Measurements from ENCODE around the gene CDK5RAP2. TPM values are rescaled to one million over a fixed set of nuclear protein-coding genes. Genes with fewer than 3 reads are reported as not detected.

The CDK5RAP2 gene
- total and polyA plus RNA-seq, 10 of the 15 experiments (the other 5 are each of a cell fraction or from before 2014, with no cell fraction given) = 16.2 to 53.5 (median 34.5) TPM

GRCh38 chr9:120432600-120432999 is 147.4 kb downstream of the CDK5RAP2 start:
- Histone ChIP-seq H2AFZ (ENCODE audit: control insufficient read depth, low read depth, low read length) (no peak overlapping the region), H4K20me1 (ENCODE audit: control insufficient read depth, insufficient read depth) (no peaks in the 10 kb centered on the region), H3K9ac (ENCODE audit: control insufficient read depth, insufficient read depth, low read length) (no peak overlapping the region), H3K4me3 (no peak overlapping the region), H3K4me1 (ENCODE audit: control insufficient read depth, insufficient read depth, low read length) (no peaks in the 10 kb centered on the region), H3K9me3 (replicated peaks; ENCODE audit: control insufficient read depth, insufficient read depth, low read length) (no peaks in the 10 kb centered on the region), H3K27me3 (replicated peaks in 1 of 2; ENCODE audit: control insufficient read depth in 2 of 2, insufficient read depth in 2 of 2, low read length in 1 of 2) (no peaks in the 10 kb centered on the region), H3K79me2 (ENCODE audit: control insufficient read depth, insufficient read depth, low read length) (no peaks in the 10 kb centered on the region), H3K4me2 (ENCODE audit: control insufficient read depth, insufficient read depth) (no peak overlapping the region), H3K27ac (ENCODE audit: control insufficient read depth, insufficient read depth) (no peak overlapping the region), H3K36me3 (ENCODE audit: control insufficient read depth in 2 of 2, insufficient read depth in 2 of 2, low read length in 1 of 2) (peaks cover 5 to 6% of the 10 kb centered on the region in 2 experiments; a peak in 3 of 4 replicates)
- no peak for TF ChIP-seq ZBED1 (IDR thresholded peaks at IDR 0.05; ENCODE audit: borderline replicate concordance)
- no peak for TF ChIP-seq SP1 (IDR thresholded peaks at IDR 0.05; ENCODE audit: low read depth, low read length)
- TF ChIP-seq ELK1 (IDR thresholded peaks at IDR 0.05; ENCODE audit: low read depth, low read length) = no peak
- no peak for TF ChIP-seq BRCA1 (IDR thresholded peaks at IDR 0.05; ENCODE audit: low read depth, low read length)
- no peak for TF ChIP-seq JUNB (IDR thresholded peaks at IDR 0.05)
- no peak for TF ChIP-seq IRF5 (IDR thresholded peaks at IDR 0.05; ENCODE audit: borderline replicate concordance)
- TF ChIP-seq CEBPZ (IDR thresholded peaks at IDR 0.05; ENCODE audit: low read depth, low read length) = no peak
- TF ChIP-seq SMAD1 (IDR thresholded peaks at IDR 0.05; ENCODE audit: low read depth, partially characterized antibody) = no peak
- ChIA-PET CTCF (no interaction called here), POLR2A (no interaction called here), RAD21 (ENCODE audit: unreplicated experiment) (no interaction called here), SMC1A (ENCODE audit: uncharacterized antibody, unreplicated experiment) (interaction anchor here (0.9 kb wide), 1 partner anchor 45 kb away, joined by 3 read pairs; no protein-coding TSS in a partner anchor)
- in situ Hi-C loops (cut with MboI) = no loop called here
- DNase-seq (ENCODE audit: low read depth, low spot score) = no peak
- no peak for FAIRE-seq
- intact Hi-C loops (cut with micrococcal nuclease; ENCODE audit: unreplicated experiment) = no loop called here
- no TSS peak for BruUV-seq (replicated peaks)
- 100% methylated on average over 3 of the region's 3 CpGs for WGBS (ENCODE audit: insufficient coverage, insufficient replicate concordance, low lambda C conversion rate, missing lambda C conversion rate)
- ATAC-seq = no peak
